K562 (cell line): ENCODE results near the gene CYB5R3. TPM values are rescaled to one million over a fixed set of nuclear protein-coding genes. Genes with fewer than 3 reads are reported as not detected.
A peak's percentile ranks its signal among the peaks of the same experiment; 100 is the strongest.

ENCODE experiments used
- CEBPB ChIP-seq: fragments of 450-650 bp; IDR thresholded peaks from 2 replicates; pipeline ENCODE4 v1.6.1; 2016; ENCODE audit warnings: missing genetic modification characterization, missing compliant biosample characterization
- FIP1L1 ChIP-seq: fragments of 200-400 bp; formaldehyde crosslinking; IDR thresholded peaks from 2 replicates; pipeline ENCODE4 v1.6.1; 2018; ENCODE audit warnings: mild to moderate bottlenecking, low read depth, low read length; ENCODE audit not compliant: poor library complexity, severe bottlenecking
- JUN ChIP-seq, 2 experiments: sonication (generic) in 1 of 2; formaldehyde crosslinking in 1 of 2; IDR thresholded peaks; 2 replicates each; pipeline versions ENCODE4 v1.6.1 to v1.8.0; 2012 to 2022; ENCODE audit warnings: borderline replicate concordance in 2 of 2, mild to moderate bottlenecking in 2 of 2, improper control_type of control experiment in 1 of 2, low read depth in 1 of 2, low read length in 1 of 2, missing genetic modification reagents in 1 of 2
- NFIX ChIP-seq: fragments of 250-450 bp; sonication (Bioruptor Pico); IDR thresholded peaks from 2 replicates; pipeline ENCODE4 v1.4.0; 2020; ENCODE audit warnings: low read depth, mild to moderate bottlenecking, moderate library complexity
- POLR2A ChIP-seq: fragments of 450-650 bp; conservative IDR thresholded peaks from 2 replicates; pipeline ENCODE4 v1.6.1; 2016
- PRPF4 ChIP-seq: fragments of 200-400 bp; formaldehyde crosslinking; IDR thresholded peaks from one replicate; pipeline ENCODE4 v1.6.1; 2017; ENCODE audit warnings: low read length, low read depth, mild to moderate bottlenecking; ENCODE audit not compliant: insufficient read depth, poor library complexity, severe bottlenecking
- RAD21 ChIP-seq, 2 experiments: fragments of 250-450 bp in 1 of 2; fragments of 450-650 bp in 1 of 2; sonication (Bioruptor Pico) in 1 of 2; formaldehyde crosslinking in 1 of 2; IDR thresholded peaks in 1 of 2; conservative IDR thresholded peaks in 1 of 2; 2 replicates each; pipeline versions ENCODE4 v1.4.0 to v1.8.0; 2020 to 2022; ENCODE audit warnings: mild to moderate bottlenecking in 2 of 2, moderate library complexity in 1 of 2
- REST ChIP-seq, 2 experiments: fragments of 450-650 bp; formaldehyde crosslinking in 1 of 2; IDR thresholded peaks; 2 replicates each; pipeline versions ENCODE4 v1.4.0 to v1.6.1; 2014 to 2020; ENCODE audit warnings: mild to moderate bottlenecking in 2 of 2, borderline replicate concordance in 1 of 2, low read depth in 1 of 2
- UBTF ChIP-seq, 2 experiments: IDR thresholded peaks; 2 replicates each; pipeline ENCODE4 v1.6.1; 2012; ENCODE audit warnings: improper control_type of control experiment in 2 of 2, low read depth in 2 of 2, low read length in 2 of 2, borderline replicate concordance in 1 of 2
- ZBTB33 ChIP-seq: sonication (generic); formaldehyde crosslinking; IDR thresholded peaks from 2 replicates; pipeline ENCODE4 v1.8.1; 2023; ENCODE audit warnings: mild to moderate bottlenecking, missing genetic modification reagents
- ZNF551 ChIP-seq: fragments of 250-450 bp; sonication (Bioruptor Pico); IDR thresholded peaks from 2 replicates; pipeline ENCODE4 v1.5.0; 2021; ENCODE audit warnings: mild to moderate bottlenecking, moderate library complexity
- polyA plus RNA-seq, 8 experiments: library from polyadenylated mRNA; depleted of rRNA in 4 of 8; stranded (reverse) in 5 of 8; unstranded in 3 of 8; fragments of >200 nt; fragmentation: Nextera tagmentation in 2 of 8; fragmentation: Illumina TruSeq in 1 of 8; extraction: Ambion mirVana in 2 of 8; extraction: Trizol in 1 of 8; gene quantifications; 2 replicates each; pipeline versions ENCODE4 v1.2.1 to v1.2.3, GENCODE V29; 2011 to 2014; ENCODE audit warnings: inconsistent platforms in 1 of 8, missing spikeins in 1 of 8
- total RNA-seq, 7 experiments: library from RNA; depleted of rRNA in 6 of 7; stranded (reverse); fragments of >200 nt in 6 of 7; fragmentation: Illumina TruSeq in 2 of 7; extraction: Trizol in 2 of 7; gene quantifications; 2 replicates each; pipeline versions ENCODE4 v1.2.1 to v1.2.3, GENCODE V29; 2011 to 2021; ENCODE audit warnings: low replicate concordance in 1 of 7
- TF ChIP-seq, protein P1 (sequence below): fragments of 250-450 bp; sonication (Bioruptor Pico); IDR thresholded peaks from 2 replicates; pipeline ENCODE4 v1.8.0; 2021; ENCODE audit warnings: moderate library complexity, mild to moderate bottlenecking, inconsistent platforms

Gene CYB5R3
- total and polyA plus RNA-seq, 9 of the 15 experiments (the other 6 are each of a cell fraction or from before 2014, with no cell fraction given): 1.4 to 66.8 (median 23.4) TPM

DNA sequence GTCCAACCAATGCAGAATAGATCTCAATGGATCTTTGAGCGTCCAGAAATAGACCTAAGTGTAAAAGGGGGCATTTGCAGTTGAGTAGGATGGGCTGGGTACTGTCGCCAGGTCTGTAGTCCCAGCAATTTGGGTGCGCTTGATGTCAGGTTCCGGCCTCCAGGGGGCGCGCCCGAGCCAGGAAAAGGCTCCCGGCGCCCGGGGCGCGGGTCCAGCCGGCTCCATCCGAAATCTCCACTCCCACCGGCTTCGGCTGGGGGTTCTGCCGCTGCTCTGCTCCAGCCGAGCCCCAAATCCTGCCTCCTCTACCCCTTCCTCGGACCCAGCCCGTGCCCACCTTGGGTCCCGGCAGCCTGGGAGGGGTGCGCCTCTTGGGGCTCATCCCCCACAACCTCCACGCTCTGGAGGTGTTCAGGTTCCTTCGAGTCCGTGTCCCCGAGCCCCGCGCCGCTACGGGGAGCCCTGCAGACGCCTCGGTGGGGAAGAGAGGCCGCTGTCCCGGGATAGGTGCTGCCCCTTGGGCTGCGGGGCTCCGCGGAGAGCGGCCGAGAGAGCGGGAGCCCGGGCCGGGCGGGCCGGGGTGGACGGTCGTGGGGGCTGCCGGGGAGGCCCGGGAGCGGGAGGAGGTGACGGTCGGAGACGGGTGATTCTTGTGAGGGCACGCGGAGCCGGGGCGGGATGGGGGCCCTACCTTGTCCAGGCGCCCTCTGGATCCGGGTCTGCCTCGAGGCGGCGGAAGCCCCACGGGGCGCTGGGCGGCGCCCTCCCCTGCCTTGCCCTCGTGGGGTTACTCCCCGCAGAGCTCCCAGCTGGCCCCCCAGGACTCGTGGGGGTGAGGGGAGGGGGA lies 13.0 kb upstream of the CYB5R3 start (continued):
- TF ChIP-seq, protein P1, sequence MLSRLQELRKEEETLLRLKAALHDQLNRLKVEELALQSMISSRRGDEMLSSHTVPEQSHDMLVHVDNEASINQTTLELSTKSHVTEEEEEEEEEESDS (CRISPR knock-in tag): no peak
- TF ChIP-seq JUN (IDR thresholded peaks at IDR 0.05; ENCODE audit: borderline replicate concordance, low read depth, low read length) (no peak), JUN (CRISPR knock-in tag; IDR thresholded peaks at IDR 0.05; ENCODE audit: borderline replicate concordance) (no peak), NFIX (CRISPR knock-in tag) (no peak), FIP1L1 (peak; percentile 51), PRPF4 (no peak), RAD21 (CRISPR knock-in tag; conservative IDR thresholded peaks at IDR 0.05 in 1 of 2, IDR thresholded peaks at IDR 0.05 in 1 of 2) (peak; percentile 56 to 76), UBTF (IDR thresholded peaks at IDR 0.05; ENCODE audit: borderline replicate concordance in 1 of 2, low read depth in 2 of 2, low read length in 2 of 2) (0 out of 4 replicates have a peak, but pooled peaks of 1 of the 2 experiments have one; percentile 22), ZBTB33 (CRISPR knock-in tag) (peak; percentile 64; the same call in 1 of the 2 replicates), CEBPB (no peak), REST (IDR thresholded peaks at IDR 0.05; ENCODE audit: borderline replicate concordance) (peak; percentile 71), REST (CRISPR knock-in tag; IDR thresholded peaks at IDR 0.05; ENCODE audit: low read depth) (no peak), ZNF551 (CRISPR knock-in tag) (no peak), POLR2A (peak; percentile 52; the same call in 1 of the 2 replicates)
